LoVo (cell line): Measurements from ENCODE around the gene CADM2.

Experiments used
- DNase-seq: peaks from one replicate; pipeline ENCODE4 v3.0.0-alpha.2; 2016; ENCODE audit warnings: low spot score

Gene CADM2

GRCh38 chr3:85572426-85572825, 613.6 kb downstream of the CADM2 start:
- DNase-seq, result no peak

DNA sequence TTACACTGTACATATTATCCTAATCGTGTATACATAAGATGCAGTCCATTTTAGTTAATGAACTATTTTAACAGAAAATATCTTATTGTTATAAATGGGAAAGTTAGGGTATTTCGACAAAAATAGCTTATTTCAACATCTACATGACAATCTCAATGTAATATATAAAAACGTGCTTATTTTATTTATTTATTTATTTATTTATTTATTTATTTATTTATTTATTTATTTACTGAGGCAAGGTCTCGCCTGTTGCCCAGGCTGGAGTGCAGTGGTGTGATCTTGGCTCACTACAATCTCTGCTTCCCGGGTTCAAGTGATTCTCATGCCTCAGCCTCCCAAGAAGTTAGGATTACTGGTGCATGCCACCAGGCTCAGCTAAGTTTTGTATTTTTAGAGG, 614.2 kb downstream of the CADM2 start:
- DNase-seq, result no peak

DNA sequence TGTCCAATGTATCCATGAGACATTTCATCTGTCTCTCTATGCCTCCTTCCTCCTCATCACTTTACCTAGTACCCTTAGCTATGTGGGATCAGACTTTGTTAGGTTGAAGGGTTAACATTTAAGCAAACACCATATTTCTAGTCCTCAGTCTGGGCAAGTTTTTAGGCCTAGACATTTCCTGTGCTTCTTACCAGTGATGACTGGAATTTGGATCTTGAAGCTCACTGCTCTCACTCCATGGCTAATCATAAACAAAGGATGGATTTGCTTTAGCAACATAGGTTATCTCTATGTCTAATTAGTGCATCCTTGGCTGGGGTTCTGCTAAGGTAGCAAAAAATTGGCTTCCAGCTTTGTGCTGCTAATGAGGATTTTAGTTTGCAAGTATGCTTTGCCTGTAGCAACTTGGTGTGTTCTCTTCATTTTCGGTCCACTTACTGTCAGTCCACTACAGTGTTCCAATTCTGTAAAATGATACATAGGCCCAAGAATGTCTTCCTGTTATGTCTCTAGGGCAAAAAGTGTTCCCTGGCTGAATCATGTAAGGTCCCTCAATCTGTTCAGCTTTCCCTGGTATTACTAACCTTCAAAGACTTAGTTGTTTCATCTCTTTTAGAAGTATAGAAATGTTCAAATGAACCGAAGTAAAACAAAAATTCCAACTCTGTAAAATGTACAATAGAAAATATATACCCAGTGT, 615.4 kb downstream of the CADM2 start:
- no peak for DNase-seq

- DNase-seq, result peak; percentile 66
Measured at GRCh38 chr3:85576091-85576690, 617.4 kb downstream of the CADM2 start.

- no peak for DNase-seq
Measured at GRCh38 chr3:85576697-85577200, 618.0 kb downstream of the CADM2 start.

DNA sequence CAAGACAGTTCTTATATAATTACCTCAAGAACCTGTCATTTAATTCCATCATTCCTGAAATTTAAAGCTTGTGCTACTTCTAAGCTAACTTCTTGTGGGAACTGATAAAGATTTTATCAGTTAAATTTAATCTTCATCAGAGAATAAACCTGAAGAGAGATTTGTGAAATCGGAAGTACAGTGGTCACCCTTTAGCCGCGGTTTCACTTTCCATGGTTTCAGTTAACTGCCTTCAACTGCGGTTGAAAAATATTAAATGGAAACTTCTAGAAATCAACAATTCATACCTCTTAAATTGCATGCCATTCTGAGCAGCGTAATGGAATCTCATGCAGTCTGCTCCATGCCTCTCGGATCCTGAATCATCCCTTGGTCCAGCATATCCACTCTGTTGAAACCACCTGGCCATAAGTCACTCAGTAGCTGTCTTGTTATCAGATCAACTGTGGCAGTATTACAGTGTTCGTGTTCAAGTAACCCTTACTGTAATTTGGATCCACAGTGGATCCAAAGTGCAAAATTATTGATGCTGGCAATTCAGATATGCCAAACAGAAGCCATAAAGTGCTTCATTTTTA, 626.1 kb downstream of the CADM2 start:
- no peak for DNase-seq

DNA sequence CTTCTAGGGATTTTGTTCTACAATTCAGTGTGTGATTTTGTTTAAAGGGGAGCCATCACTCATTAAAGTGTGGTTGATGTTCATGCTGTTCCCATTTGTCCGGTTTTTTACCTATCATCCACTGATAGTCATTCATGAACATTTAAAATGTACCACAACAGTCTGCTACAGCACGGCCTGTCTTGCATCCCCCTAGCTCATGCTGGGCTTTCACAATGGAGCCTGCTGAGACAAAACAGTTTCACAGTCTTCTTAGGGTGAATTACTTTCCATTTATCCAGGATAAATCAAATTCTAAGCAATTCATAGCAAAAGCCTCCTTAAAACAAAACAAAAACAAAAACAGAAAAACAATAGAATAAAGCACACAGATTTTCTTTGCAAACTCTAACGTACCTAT, 627.2 kb downstream of the CADM2 start:
- DNase-seq, result no peak

GRCh38 chr3:85589145-85589544, 630.4 kb downstream of the CADM2 start:
- DNase-seq, result no peak

DNA sequence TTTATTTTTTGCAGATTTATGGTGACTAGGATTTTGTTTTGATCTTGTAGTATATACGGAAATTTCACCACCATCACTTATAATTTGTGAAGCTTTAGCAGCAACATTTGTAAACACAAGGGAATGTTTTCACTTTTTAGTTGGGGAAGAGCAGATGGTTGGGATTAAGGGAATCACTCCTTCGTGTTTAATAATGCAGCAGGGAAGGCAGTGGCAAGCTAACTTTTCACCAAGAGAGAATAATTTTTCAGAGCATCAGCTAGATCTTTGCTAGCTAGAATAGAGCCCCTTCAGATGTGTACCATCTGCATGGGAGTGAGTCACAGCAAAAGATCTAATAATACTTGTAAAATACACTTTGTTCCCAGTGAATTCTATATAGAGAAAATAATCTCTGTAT, 632.7 kb downstream of the CADM2 start:
- no peak for DNase-seq

DNA sequence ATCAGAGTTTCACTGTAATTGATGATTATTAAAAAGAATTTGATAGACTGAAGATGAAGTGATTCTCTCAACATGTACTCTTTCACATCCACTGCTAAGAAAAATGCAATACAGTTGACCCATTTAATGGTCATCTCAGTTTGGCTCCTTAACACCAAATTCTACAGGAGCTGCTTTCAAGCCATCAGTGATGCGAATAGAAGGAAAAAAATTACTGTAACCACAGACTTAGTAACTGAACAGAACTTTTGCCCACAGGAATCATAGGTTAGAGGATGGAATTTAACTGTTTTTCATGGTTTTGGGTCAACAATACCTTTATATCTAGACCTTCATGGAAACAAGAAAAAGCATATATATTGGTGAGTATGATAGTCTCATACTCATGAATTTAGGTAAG, 633.5 kb downstream of the CADM2 start:
- DNase-seq, result no peak

- no peak for DNase-seq
Measured at GRCh38 chr3:85594676-85595075, 635.9 kb downstream of the CADM2 start.

DNA sequence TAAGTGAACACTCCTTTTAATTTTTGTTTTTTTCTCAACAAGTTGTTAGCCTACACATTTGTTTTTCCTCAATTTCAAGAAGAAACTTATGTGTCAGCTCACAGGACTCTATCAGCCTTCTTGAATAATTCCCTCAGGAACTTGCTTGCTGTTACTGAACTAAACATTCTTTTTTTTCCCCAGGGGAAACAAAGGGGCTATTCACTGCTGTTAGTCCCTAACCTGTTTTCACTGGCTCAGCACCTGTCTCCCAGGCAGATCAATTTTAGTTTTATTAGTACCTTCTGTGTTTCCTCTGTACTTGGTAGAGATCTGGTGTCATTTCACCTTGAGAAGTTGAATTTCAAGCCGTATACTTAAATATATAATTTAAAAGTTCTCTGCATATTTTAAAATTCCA, 644.6 kb downstream of the CADM2 start:
- DNase-seq, result no peak

DNA sequence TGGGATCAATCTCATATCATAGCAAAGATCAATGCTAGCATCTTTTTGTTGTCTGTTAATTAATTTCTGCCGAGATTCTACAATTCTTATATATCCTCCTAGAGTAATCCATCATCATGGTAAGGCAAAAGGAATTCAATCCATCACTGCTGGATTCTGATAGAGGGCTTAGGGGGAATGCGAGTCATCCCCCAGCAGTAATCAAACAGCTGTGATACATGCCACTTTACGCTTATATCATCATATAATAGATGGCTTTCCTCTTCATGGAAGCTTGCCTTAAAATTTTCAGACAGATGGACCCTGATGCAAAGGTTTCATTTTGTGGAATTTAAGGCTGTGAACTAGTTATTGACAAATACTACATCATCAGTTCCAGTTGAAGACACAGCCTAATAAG, 645.9 kb downstream of the CADM2 start:
- DNase-seq, result no peak

GRCh38 chr3:85605066-85605465, 646.3 kb downstream of the CADM2 start:
- no peak for DNase-seq

GRCh38 chr3:85626662-85627061, 667.9 kb downstream of the CADM2 start:
- DNase-seq, result no peak

DNA sequence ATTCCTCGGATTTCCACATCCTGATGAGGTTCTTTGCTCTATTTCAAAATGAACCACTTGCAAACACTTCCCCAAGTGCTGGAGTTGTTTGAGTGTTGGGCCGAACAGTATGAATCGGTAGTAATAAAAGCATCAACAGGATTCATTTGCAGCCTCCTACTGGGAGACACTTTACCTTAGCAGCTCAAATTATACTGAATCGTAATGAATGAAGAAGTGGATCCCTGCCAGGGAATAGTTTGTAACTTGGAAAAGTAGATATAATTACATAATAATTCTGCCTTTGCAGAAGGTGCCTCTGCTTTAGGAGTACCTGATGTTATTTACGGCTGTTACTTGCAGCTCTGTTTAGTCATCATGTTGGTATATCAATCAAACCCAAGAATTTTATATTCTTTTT, 669.1 kb downstream of the CADM2 start:
- no peak for DNase-seq

- no peak for DNase-seq
Measured at GRCh38 chr3:85631070-85631469, 672.3 kb downstream of the CADM2 start.

GRCh38 chr3:85632921-85633320, 674.1 kb downstream of the CADM2 start:
- no peak for DNase-seq

- no peak for DNase-seq
Measured at GRCh38 chr3:85652360-85652759, 693.6 kb downstream of the CADM2 start.

DNA sequence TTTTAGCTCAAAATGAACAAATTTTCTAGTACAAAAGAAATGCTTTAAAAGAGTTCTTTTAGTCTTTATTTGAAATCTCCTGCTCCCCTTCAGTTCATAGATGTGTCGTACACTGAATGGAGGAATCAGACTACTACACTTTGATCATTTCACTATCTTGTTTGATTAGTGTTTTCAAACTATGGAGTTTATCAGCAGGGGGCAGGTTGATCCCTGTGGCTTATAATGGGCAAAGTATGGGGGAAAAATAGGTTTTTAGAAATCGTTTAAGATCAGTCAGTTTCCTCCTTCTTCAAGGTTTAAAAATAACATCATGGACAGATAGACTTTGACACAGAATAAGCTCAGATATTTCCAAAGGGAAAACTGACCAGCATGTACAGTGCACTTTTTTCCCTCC, 701.7 kb downstream of the CADM2 start:
- DNase-seq, result no peak

- no peak for DNase-seq
Measured at GRCh38 chr3:85662462-85662861, 703.7 kb downstream of the CADM2 start.

DNA sequence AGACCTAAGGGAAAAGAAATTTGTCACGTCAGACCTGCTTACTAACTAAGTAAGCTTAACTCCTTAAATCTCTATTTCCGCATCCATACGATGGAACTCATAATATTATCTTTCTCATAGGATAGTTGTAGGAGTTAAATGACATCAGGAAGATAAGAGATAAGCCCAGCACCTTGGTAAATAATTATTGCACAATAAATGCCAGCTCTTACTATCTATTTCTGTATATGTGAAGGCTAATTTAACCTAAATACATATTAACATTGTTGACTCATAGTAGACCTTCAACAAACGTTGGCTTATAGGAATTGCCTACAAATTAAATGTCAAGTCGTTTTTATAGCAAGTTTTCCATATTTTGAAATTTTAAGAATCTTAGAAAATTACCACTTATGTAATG, 709.0 kb downstream of the CADM2 start:
- no peak for DNase-seq

DNA sequence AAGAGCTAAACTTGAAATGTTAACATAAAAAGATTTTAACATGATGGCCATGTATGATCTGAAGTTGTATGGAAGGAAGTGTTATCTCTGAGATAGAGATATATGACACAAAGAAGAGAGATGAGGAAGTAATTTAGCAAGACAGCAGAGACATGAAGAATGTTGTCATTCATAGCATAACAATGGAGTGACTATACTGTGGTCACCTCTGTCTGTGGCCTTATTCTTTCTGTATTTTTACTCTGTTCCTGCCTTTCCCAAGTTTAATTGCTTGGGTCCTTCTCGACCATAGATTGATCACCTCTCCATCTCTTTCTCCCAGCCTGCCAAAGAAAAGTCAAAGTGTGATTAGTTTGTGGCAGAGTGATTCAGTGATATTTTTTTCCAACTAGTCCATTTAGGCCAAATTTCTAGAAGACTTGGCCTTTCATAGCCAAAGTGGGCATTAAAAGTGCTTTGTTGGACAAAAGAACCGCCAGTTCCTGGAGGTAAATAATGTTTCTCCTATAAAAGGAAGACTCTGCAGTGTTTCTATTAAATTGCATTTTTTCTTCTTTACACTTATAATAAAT, 711.9 kb downstream of the CADM2 start:
- DNase-seq, result no peak
